ENCODE data around the gene STUB1. TPM values are rescaled to one million over a fixed set of nuclear protein-coding genes. Genes with fewer than 3 reads are reported as not detected.

STUB1 gene
- total and polyA plus RNA-seq, 10 donors, result 68.9 to 160 (median 88.3) TPM

- peaks cover 0 to 21% (median 0%) of the 10 kb centered on the region in 6 donors for H3K36me3 ChIP-seq
- intact Hi-C loops (cut with DNase I; ENCODE audit: low total_unique reads), result no loop called here
- 0 to 2% (median 1%) methylated on average over 18 to 91 of the region's 91 CpGs for WGBS, 5 donors
- no peaks in the 10 kb centered on the region for H3K9me3 ChIP-seq
- TF ChIP-seq, protein P1, sequence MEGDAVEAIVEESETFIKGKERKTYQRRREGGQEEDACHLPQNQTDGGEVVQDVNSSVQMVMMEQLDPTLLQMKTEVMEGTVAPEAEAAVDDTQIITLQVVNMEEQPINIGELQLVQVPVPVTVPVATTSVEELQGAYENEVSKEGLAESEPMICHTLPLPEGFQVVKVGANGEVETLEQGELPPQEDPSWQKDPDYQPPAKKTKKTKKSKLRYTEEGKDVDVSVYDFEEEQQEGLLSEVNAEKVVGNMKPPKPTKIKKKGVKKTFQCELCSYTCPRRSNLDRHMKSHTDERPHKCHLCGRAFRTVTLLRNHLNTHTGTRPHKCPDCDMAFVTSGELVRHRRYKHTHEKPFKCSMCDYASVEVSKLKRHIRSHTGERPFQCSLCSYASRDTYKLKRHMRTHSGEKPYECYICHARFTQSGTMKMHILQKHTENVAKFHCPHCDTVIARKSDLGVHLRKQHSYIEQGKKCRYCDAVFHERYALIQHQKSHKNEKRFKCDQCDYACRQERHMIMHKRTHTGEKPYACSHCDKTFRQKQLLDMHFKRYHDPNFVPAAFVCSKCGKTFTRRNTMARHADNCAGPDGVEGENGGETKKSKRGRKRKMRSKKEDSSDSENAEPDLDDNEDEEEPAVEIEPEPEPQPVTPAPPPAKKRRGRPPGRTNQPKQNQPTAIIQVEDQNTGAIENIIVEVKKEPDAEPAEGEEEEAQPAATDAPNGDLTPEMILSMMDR (IDR thresholded peaks at IDR 0.05 in 8 of 11, conservative IDR thresholded peaks at IDR 0.05 in 3 of 11), result peak in 1 of 11 experiments; percentile 32
- TF ChIP-seq POLR2AphosphoS5 (IDR thresholded peaks at IDR 0.05) (peak; percentile 88 to 92 (median 90)), POLR2A (IDR thresholded peaks at IDR 0.05) (peak in 1 of 3 donors; percentile 51)
- H3K27me3 ChIP-seq (replicated peaks in 1 of 7), result no peaks in the 10 kb centered on the region
- H3K4me1 ChIP-seq, result peaks cover 13 to 63% (median 47%) of the 10 kb centered on the region in 6 donors
- H3K4me3 ChIP-seq, result peak within 1 kb of the TSS; percentile 52 to 94 (median 84)
- peak within 1 kb of the TSS; percentile 36 to 96 (median 88) for H3K27ac ChIP-seq
- DNase-seq, result peak; percentile 99
Measured at GRCh38 chr16:648781-649589, 31.2 kb upstream of the STUB1 start, which contains the start of gene WDR90. TSS of gene WDR90 (plus strand) at chr16:649365. CDS start at chr16:649417, 52 bp downstream.

DNA sequence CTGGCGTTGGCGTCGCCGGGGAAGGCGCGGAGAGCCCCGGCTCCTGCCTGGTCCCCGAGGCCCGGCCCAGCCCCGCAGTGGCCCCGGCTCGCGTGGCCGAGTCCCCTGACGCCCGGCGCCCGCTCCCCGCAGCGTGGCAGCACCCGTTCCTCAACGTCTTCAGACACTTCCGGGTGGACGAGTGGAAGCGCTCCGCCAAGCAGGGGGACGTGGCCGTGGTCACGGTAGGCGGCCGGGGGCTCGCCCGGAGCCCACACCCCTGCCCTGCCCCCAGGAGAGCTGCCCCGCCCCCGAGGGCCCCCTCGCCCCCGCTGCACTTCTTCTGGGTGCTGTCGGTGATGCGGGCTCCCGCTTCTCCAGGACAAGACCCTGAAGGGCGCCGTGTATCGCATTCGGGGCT is 30.6 kb upstream of the STUB1 start:
- intact Hi-C loops (cut with DNase I; ENCODE audit: low total_unique reads), result no loop called here
- DNase-seq, result peak; percentile 88
- H3K4me3 ChIP-seq, result peak overlapping the region; percentile 52 to 94 (median 84)
- H3K4me1 ChIP-seq, result peaks cover 13 to 56% (median 47%) of the 10 kb centered on the region in 6 donors
- no peaks in the 10 kb centered on the region for H3K9me3 ChIP-seq
- no peaks in the 10 kb centered on the region for H3K27me3 ChIP-seq (replicated peaks in 1 of 7)
- peaks cover 0 to 21% (median 0%) of the 10 kb centered on the region in 6 donors for H3K36me3 ChIP-seq
- no peak for TF ChIP-seq POLR2AphosphoS5 (IDR thresholded peaks at IDR 0.05)
- no peak for TF ChIP-seq POLR2A (IDR thresholded peaks at IDR 0.05)
- TF ChIP-seq, protein P1 (IDR thresholded peaks at IDR 0.05 in 8 of 11, conservative IDR thresholded peaks at IDR 0.05 in 3 of 11), result no peak
- peak overlapping the region in 6 of 8 donors; percentile 80 to 96 (median 90) for H3K27ac ChIP-seq
- 2 to 6% (median 3%) methylated on average over 23 to 44 of the region's 44 CpGs for WGBS, 5 donors

DNA sequence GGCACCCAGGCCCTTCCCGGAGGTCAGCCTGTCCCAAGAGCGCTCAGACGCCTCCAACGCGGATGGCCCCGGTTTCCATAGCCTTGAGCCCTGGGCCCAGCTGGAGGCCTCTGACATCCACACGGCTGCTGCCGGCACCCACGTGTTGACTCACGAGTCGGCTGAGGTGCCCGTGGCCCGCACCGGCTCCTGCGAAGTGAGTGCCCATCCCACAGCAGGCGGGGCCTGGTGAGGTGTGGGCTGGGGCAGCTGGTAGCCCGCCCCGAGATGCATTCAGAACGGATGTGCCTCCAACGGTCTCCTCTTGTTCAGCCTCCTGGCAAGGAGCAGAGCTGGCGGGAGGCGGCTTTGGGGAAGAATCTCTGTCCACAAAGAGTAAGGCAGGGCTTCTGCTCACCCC is 28.4 kb upstream of the STUB1 start:
- no peaks in the 10 kb centered on the region for H3K9me3 ChIP-seq
- peaks cover 0 to 40% (median 0%) of the 10 kb centered on the region in 6 donors for H3K36me3 ChIP-seq
- H3K4me3 ChIP-seq, result no peak overlapping the region
- H3K27ac ChIP-seq, result no peak overlapping the region
- H3K27me3 ChIP-seq (replicated peaks in 1 of 7), result no peaks in the 10 kb centered on the region
- 88 to 94% (median 91%) methylated on average over 12 to 22 of the region's 22 CpGs for WGBS, 5 donors
- TF ChIP-seq POLR2AphosphoS5 (IDR thresholded peaks at IDR 0.05) (no peak), POLR2A (IDR thresholded peaks at IDR 0.05) (no peak)
- TF ChIP-seq, protein P1 (IDR thresholded peaks at IDR 0.05 in 8 of 11, conservative IDR thresholded peaks at IDR 0.05 in 3 of 11), result no peak
- peaks cover 13 to 42% (median 34%) of the 10 kb centered on the region in 6 donors for H3K4me1 ChIP-seq
- no peak for DNase-seq
- intact Hi-C loops (cut with DNase I; ENCODE audit: low total_unique reads), result no loop called here

Measured in spleen (tissue), 11 donors.